Erythroblast (primary cell): ENCODE measurements around the gene COL9A3.

Experiments used
- DNase-seq, 2 experiments: peaks; one replicate each; lab custom pipeline; 2025; lab: John Stamatoyannopoulos, UW
- GATA1 ChIP-seq: IDR thresholded peaks from 2 replicates; pipeline ENCODE4 v1.6.1; 2011; ENCODE audit warnings: low read depth, mild to moderate bottlenecking, control low read depth, low read length, moderate library complexity
- POLR2A ChIP-seq: IDR thresholded peaks from 2 replicates; pipeline ENCODE4 v1.6.1; 2011; ENCODE audit warnings: mild to moderate bottlenecking, low read length

The COL9A3 gene

GRCh38 chr20:62816884-62817873, at the start of gene COL9A3:
Gene COL9A3, plus strand, starts transcription at chr20:62817050. Its CDS starts 15 bp downstream, at chr20:62817065.
- TF ChIP-seq POLR2A (no peak), GATA1 (no peak)
- no peak for DNase-seq

- TF ChIP-seq POLR2A: no peak
- TF ChIP-seq GATA1: no peak
- no peak for DNase-seq
These were observed 48.7 kb upstream of the COL9A3 start for GRCh38 chr20:62768234-62768546.

- DNase-seq: no peak
- no peak for TF ChIP-seq POLR2A
- TF ChIP-seq GATA1: no peak
These were observed 48.1 kb upstream of the COL9A3 start for GRCh38 chr20:62768551-62769287.

GRCh38 chr20:62769346-62770071, 47.3 kb upstream of the COL9A3 start:
- DNase-seq: no peak
- TF ChIP-seq POLR2A (no peak), GATA1 (no peak)

- no peak for DNase-seq
- TF ChIP-seq POLR2A: no peak
- no peak for TF ChIP-seq GATA1
These were observed 46.5 kb upstream of the COL9A3 start for GRCh38 chr20:62770111-62770910.

GRCh38 chr20:62770916-62771315, 45.9 kb upstream of the COL9A3 start:
- DNase-seq: no peak
- TF ChIP-seq POLR2A: no peak

- TF ChIP-seq POLR2A (no peak), GATA1 (no peak)
- DNase-seq: no peak
These were observed 45.3 kb upstream of the COL9A3 start for GRCh38 chr20:62771396-62772102.

- TF ChIP-seq POLR2A (no peak), GATA1 (no peak)
These were observed 44.7 kb upstream of the COL9A3 start for GRCh38 chr20:62772103-62772611.

GRCh38 chr20:62772619-62772989, 44.2 kb upstream of the COL9A3 start:
- DNase-seq: no peak

More at GRCh38 chr20:62772103-62772611, 44.7 kb upstream of the COL9A3 start:
- no peak for DNase-seq

GRCh38 chr20:62772990-62773844, 43.6 kb upstream of the COL9A3 start:
- TF ChIP-seq GATA1: no peak
- no peak for TF ChIP-seq POLR2A
- no peak for DNase-seq

More at GRCh38 chr20:62772619-62772989, 44.2 kb upstream of the COL9A3 start:
- no peak for TF ChIP-seq GATA1
- no peak for TF ChIP-seq POLR2A
